CD4-positive, alpha-beta T cell treated with Interleukin-15 for 1 hour (primary cell): ENCODE results near the gene GRHL1.

Source experiments
- DNase-seq: peaks from one replicate; pipeline ENCODE4 v3.0.0-alpha.2; 2020

Gene GRHL1

GRCh38 chr2:9972621-9973479, 21.4 kb downstream of the GRHL1 start:
- no peak for DNase-seq

- no peak for DNase-seq
These were observed 22.2 kb downstream of the GRHL1 start for GRCh38 chr2:9973690-9974089.

GRCh38 chr2:9974343-9974742, 22.9 kb downstream of the GRHL1 start:
- DNase-seq: no peak

DNA sequence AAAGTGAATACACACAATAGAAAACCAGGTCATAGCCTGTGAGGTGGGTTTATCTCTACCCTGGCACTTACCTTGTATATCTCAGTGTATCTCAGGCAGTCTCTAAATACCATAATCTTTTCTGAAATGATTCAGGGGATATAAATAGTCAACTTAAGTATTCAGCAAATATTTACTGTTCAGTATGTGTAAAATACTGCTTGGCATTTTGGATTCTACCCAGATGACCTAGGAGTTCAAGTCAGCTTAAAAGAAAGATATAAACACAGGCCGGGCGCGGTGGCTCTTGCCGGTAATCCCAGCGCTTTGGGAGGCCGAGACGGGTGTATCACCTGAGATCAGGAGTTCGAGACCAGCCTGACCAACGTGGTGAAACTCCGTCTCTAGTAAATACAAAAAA, 23.8 kb downstream of the GRHL1 start:
- DNase-seq: no peak

- DNase-seq: no peak
These were observed 24.4 kb downstream of the GRHL1 start for GRCh38 chr2:9975805-9976447.

- no peak for DNase-seq
These were observed 28.5 kb downstream of the GRHL1 start for GRCh38 chr2:9979977-9980376.

DNA sequence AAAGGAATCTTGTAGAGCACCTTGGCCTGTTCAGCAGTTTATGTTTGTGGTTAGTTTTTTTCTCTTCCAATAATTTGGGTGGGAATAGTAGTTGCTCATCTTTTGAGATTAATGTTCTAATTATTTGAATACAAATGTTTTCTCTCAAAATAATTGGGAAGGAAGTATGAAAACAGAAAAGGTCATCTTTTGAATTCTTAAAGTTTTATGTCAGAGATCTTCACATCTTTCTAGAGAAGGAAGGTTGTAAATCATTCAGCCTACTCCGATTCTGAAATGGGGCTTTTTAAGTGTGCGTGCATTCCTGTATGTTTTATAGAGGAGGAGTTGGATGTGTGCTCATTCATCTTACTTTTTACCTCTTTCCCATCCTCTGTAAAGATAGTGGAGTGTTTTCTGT, 29.0 kb downstream of the GRHL1 start:
- DNase-seq: no peak

GRCh38 chr2:9981655-9982054, 30.2 kb downstream of the GRHL1 start:
- DNase-seq: no peak

GRCh38 chr2:9982248-9982647, 30.8 kb downstream of the GRHL1 start:
- no peak for DNase-seq

DNA sequence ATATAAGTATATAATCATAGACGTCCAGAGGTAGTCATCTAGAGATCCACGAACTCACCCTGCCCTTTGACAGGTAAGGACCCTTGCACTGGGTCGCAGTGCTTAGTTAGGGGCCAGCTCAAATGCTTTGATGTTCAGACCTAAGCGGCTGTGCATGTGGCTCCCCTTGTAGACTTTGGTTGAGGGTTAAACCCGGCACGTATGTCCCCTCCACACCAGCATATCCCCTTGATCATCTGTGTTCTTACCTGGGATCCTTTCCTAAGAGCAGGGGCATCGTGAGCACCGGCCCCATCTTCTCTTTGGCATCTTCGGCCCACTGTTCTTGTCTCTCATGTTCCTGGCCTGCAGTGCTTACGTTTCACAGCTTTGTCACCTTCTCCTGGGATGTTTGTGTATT, 31.4 kb downstream of the GRHL1 start:
- no peak for DNase-seq

- no peak for DNase-seq
These were observed 32.1 kb downstream of the GRHL1 start for GRCh38 chr2:9983401-9984216.

DNA sequence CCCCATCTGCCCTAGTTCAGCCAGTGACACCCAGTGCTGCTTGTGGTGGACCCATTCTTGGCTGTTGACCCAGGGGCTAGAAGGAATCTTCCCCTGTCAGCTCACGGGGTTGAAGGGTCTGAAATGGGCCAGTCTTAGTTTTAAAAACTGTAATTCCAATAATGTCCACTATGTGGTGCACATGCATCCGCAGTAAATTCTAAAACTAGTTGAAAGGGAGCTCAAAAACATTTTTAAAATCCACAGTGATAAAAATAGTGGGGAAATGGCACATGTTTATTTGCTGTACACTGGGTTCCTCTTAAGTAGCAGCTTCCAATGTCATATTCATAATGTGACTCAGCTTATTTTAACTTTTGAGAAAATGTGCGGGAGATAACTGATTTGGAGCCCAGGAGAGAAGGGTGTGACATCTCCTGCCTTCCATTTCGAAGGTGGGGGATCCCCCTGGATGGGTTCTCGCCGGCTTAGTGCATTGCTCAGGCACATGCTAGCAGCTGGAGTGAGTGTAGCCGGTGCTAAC, 32.8 kb downstream of the GRHL1 start:
- peak; percentile 21 for DNase-seq

DNA sequence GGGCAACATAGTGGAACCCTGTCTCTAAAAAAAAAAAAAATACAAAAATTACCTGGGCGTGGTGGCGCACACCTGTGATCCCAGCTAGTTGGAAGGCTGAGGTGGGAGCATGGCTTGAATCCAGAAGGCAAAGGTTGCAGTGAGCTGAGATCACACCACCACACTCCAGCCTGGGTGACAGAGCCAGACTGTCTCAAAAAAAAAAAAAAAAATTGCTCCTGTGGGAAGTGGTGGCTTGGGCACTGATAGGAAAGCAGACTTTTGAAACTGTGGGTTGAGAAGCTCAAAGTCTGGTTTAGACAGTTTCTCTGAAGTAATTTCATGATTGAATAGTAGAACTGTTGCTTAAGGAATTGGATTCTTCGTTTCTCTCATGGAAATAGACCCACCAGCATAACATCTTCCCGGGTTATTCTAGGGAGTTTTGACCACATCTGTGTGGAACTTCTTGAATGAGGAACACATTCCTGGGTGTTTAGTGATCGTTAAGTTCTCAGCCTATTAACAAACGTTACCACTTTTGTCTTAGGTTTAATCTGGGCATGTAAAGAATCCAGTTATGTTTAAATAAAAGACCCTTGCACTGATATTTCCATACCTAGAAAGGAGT, 33.5 kb downstream of the GRHL1 start:
- no peak for DNase-seq

GRCh38 chr2:9985531-9986328, 34.2 kb downstream of the GRHL1 start:
- DNase-seq: no peak

GRCh38 chr2:9988320-9988719, 36.8 kb downstream of the GRHL1 start:
- no peak for DNase-seq

DNA sequence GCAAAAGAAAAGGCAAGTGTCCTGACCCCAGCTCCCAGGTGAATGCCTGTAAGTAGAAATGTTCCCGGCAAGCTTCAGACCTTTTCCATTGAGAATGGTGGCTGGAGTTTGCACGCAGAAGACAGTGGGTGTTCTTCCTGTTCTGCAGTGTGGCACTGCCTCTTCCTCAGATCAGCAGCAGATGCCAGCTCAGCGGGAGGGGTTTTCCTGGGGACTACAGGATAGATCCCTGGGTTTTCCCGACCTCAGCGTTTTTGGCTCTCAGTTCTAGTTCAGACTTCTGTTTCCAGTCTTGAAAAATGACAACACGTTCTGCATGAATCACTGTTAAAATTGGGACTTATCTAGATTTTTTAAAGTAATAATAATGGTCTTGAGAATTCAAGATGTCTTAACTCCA, 39.2 kb downstream of the GRHL1 start:
- DNase-seq: peak; percentile 22

DNA sequence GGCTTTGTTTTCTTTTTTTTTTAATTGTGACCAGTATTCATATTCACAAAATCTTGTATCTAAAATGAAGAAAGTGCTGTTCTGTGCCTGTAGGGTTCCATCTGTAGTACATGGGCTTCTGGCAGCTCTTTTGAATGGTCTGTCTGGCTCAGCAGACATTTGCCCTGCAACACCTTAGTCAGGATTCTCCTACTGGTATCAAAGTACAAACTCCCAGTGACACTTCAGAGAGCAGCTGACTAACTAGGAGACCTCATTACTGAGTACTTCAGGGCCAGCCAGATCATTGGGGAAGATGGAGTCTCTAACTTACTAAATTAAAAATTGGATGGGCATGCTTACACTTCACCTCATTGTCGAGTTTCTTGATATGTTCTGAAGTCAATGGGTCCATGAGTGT, 39.7 kb downstream of the GRHL1 start:
- no peak for DNase-seq

GRCh38 chr2:9991829-9992273, 40.4 kb downstream of the GRHL1 start:
- no peak for DNase-seq

DNA sequence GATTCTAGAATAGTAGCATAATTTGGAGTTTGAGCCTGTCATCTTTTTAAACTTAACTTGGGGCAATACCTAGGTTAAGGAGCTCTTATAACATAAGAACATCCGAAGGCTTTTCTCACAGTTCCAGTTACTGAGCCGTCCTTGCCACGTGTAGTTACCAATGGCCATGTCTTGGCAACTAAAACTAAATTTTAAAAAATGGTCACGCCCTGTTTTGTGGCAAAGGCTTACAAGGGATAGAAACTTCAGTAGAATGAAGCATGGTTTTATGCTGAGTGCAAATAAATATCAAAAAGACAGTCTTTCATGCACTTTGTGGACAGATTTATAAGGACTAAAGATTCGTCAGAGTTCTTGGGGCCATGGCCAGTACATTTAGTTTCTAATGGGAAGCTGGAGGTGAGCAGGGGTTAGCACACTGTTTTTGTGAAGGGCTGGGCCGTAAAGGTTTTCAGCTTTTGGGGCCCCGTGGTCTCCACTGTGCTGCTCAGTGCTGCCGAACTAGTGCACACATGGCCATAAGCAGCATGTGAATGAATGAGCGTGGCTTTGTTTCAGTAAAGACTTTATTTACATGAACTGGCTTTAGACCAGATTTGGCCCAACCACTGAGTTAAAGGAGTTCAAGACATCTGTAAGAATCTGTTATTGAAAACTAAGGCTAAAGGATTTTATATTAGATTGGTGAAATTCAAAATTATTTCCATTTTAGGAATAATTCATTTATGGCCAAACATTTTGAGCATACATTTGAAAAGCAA, 41.1 kb downstream of the GRHL1 start:
- no peak for DNase-seq

DNA sequence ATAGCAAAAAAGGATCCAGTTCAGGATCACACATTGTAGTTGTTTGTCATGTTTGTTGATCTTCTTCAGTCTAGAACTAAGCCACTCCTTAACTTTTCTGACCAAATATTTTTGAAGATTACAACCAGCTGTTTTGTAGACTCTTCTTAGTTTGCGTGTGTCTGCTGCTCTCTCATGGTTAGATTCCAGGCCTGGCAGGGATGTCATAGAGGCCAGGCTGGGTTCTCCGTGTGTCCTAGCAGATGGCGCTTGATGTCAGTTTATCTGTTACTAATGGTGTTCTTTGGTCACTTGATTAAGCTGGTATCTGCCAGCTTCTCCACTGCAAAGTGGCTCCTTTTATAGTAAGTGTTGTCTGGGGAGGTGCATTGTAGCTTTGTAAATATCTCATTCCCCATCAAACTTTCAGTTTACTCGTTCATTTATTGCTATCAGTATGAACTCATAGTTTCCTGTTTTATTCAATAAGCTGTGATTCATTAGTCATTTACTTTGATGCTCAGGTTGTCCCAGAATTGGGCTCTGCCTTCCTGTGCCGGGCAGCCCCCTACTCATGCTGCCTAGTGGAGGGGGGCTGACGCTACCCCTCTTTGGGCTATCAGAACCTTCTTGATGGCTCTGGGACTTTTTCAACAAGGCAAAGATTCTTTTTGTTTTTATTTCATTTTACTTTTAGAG, 42.1 kb downstream of the GRHL1 start:
- no peak for DNase-seq

DNA sequence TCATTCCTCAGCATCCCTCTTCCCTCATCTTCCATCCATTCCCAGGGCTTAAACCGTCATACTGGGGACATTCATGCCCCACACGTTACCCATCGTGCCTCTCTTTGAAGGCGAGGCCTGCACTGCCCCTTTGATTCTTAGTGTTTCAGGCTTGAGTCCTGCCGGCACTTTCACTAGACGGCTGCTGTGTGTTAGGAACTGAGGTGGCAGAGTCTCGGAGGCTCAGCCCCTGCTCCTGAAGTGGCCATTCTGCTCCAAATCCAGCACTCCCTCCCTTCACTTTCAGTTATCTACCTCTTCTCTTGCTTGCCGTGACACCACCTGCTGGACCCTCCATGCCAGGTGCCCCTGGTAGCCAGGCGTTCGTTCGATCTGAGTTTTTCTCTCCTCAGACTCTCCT, 43.0 kb downstream of the GRHL1 start:
- no peak for DNase-seq
